ENCODE measurements around the gene HSPD1.

Gene HSPD1

GRCh38 chr2:197499594-197500502, at the start of gene HSPD1, which contains the start of gene HSPE1:
Gene HSPD1 (minus strand): TSS chr2:197499840. CDS start chr2:197498848, 992 bp downstream.
Gene HSPE1 (plus strand): TSS chr2:197500379. CDS start chr2:197500437, 58 bp downstream.
- DNase-seq: peak; percentile 92

DNA sequence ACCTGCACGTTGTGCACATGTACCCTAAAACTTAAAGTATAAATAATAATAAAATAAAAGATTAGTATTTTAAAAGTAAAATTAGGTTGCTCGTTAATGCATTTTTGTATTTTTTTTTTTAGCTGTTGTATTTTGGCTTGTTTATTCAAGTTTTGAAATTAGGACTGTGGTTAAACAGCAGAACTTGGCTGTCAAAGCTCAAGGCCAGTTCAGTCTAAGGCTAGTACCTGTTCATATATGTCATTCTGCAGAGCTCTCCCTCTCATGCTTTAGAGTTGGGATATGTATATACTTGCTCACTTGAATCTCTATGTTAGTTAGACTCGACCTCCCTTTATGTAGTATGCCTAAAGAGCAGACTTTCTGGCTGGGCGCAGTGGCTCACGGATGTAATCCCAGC, 48.9 kb upstream of the HSPD1 start:
- DNase-seq: no peak

GRCh38 chr2:197547163-197547900, 47.7 kb upstream of the HSPD1 start:
- DNase-seq: no peak

DNA sequence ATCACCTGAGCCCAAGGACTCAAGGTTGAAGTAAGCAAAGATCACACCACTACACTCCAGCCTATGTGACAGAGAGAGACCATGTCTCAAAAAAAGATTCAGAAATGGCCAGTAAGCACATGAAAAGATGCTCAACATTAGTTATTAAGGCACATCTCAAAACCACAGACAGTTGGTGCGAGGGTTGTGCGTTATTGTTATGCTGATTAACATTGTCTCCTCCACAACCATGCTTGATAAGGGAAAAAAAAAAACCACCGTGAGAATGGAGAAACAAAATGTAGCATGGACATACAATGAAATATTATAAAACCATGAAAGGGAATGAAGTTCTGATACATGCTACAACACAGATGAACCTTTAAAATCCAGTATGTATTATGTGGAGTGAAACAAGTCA, 43.6 kb upstream of the HSPD1 start:
- no peak for DNase-seq

GRCh38 chr2:197539734-197540133, 40.1 kb upstream of the HSPD1 start:
- no peak for DNase-seq

DNA sequence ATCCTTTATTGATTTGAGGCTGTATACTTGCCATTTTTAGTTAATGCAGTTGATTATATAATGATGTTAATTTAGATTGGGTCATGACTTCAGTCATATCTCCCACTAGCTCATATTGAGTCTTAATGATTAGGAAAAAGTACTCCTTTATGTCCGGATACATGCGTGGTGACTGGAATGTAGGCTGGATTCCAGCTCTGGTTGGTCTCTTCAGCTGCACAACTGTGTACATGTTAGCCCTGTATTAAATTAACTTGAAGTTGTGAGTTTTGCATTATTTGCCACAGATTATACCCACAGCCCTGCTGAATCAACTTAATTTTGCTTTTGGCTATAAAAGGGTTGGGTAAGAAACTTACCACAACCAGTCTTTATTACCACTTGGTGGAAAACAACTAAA, 38.8 kb upstream of the HSPD1 start:
- no peak for DNase-seq

GRCh38 chr2:197517150-197517549, 17.5 kb upstream of the HSPD1 start:
- no peak for DNase-seq

GRCh38 chr2:197516393-197516761, 16.7 kb upstream of the HSPD1 start:
- DNase-seq: no peak

DNA sequence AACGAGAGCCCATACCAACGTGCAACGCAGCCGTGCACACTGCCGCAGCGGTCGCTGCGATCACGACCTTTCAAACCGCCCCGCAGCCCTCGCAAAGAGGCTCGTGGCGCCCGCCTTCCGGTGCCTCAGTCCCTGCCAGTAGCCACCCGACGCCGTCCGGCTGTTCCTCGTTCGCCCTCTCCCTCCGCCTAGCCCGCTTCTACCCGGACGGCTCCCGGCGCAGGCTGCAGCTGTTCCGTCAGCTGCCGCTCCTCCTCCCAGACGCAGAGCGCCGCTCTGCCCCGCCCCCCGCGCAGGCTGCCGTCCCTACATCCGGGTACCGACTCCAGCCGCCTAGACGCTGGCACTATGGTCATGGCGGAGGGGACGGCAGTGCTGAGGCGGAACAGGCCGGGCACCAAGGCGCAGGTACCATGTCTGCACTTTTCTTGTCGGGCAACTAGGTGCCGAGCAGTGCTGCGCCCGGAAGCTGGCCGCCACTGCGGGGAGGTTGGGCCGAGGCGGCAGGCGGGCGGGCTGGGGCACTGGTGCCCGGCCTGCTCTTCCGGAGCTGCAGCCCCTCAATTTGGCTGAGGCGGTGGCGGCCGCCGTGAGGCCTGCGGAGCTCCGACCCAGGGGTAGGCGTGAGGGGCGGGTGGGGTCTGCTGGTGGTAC, 16.2 kb upstream of the HSPD1 start, which contains the start of gene MOB4:
Gene MOB4 (plus strand): TSS at position 328 of the 654 bp plus-strand sequence. CDS start 21 bp downstream, at position 349.
- peak; percentile 47 for DNase-seq

- no peak for DNase-seq
These were observed 15.7 kb upstream of the HSPD1 start for GRCh38 chr2:197515315-197515738.

DNA sequence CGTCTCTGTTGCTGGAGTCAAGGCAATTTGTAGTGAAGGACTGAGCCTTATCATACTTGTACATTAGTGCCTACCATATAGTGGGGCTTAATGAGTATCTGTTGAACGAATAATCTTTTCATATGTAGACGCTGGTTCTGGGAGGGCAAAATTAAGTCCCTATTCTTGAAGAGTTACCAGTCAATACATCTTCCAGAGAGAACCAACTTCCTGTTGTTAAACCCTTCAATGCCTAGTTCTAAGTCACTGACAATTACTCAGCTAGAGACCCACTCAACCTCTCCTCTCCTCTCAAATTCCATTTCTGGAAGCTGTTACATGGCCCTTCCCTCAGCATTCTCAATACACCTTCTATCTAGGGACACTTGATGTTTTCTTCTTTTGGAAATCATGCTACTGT, 15.1 kb upstream of the HSPD1 start:
- no peak for DNase-seq

- DNase-seq: no peak
These were observed 14.3 kb upstream of the HSPD1 start for GRCh38 chr2:197513915-197514314.

- no peak for DNase-seq
These were observed 7.0 kb upstream of the HSPD1 start for GRCh38 chr2:197506658-197507057.

- DNase-seq: no peak
These were observed 4.9 kb upstream of the HSPD1 start for GRCh38 chr2:197504512-197504911.

- DNase-seq: no peak
These were observed 4.4 kb upstream of the HSPD1 start for GRCh38 chr2:197504000-197504399.

DNA sequence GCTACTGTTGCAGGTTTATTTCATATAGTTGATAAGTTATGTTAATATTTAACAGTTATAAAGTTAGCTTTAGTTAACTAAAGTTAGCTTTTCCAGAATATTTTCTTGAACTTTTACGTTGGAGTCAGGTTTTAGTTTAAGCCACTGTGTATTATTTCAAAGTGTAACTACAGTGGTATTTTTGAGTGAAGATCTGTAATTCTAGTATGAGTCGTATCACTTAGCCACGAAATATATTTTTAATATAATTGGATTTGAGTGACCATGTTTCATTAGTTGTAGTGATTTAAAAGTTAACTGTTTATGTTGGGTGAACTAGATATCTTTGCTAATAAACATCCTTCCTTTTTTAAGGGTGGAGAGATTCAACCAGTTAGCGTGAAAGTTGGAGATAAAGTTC, 3.0 kb upstream of the HSPD1 start:
- DNase-seq: no peak

DNA sequence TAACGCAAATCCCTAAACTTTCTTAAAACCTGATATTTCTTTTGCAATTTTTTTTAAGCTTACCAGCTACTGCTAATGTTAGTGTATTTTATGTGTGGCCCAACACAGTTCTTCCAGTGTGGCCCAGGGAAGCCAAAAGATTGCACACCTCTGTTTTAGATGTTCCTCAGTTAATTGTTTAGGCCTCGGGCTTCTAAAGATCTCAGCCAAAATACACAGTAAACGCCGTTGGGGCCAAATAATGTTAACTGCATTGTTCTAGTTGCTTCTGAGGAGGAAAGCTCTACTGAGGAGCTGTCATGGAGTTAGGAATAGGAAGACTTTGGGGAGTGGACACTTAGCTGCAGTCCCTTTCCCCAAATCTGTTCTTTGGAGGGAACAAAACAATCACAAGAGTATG, 2.6 kb upstream of the HSPD1 start:
- DNase-seq: no peak

DNA sequence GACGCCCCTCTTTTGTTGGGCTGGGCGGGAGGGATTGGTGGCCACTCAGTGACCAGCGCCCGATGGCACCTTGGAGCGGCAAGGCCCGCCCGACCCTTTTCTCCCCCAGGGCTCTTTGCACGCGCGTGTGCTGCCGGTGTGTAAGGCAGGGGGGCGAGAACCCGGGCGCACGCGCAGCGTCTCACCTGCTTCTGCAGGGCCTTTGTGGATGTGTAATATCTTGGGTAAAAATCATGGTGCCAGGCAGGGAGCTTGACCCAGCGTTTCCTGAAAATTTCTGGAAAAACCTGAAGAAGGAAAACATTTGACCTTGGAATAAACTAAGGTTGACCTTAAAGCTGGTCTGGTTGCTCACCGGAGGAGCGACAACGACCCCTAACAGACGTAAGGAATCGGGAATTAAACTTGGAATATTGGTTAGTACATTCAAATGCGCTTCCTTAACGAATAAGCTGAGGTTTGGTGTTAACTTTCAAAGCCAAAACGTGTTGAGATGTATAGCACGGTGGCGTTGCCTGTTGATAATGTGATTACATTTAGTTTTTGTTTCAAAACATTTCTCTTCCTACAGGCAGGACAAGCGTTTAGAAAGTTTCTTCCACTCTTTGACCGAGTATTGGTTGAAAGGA, 977 bp upstream of the HSPD1 start:
- no peak for DNase-seq

DNA sequence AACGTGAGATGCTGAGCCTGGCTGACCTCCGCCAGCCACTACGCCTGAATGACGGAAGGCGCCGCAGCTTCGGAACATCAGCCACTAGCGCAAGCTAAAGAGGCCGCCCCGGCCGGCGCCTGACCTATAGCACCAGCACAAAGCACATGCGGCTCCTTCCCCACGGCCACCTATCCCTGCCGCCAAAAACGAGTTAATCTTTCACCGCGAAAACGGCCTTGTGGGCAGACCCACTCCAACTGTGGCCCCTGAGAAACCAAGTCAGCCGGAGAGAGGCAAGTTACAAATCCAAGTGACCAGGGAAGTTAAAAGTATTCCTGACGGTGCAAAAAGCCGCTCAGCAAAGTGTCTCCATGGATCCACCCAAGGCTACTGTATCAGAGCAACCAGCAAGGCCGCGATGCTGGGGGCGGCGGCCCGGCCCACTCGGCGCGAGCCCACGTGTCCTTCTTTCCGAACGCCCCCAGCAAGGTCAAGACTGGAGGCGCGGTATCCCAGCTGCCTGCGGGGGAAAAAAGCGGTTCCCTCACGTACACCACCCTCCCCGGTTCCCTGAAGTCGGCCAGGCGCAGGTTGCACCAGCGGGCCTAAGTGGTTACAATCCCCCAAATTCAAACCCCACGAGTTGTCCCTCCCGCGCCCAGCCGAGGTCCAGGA, 575 bp downstream of the HSPD1 start:
- DNase-seq: no peak

DNA sequence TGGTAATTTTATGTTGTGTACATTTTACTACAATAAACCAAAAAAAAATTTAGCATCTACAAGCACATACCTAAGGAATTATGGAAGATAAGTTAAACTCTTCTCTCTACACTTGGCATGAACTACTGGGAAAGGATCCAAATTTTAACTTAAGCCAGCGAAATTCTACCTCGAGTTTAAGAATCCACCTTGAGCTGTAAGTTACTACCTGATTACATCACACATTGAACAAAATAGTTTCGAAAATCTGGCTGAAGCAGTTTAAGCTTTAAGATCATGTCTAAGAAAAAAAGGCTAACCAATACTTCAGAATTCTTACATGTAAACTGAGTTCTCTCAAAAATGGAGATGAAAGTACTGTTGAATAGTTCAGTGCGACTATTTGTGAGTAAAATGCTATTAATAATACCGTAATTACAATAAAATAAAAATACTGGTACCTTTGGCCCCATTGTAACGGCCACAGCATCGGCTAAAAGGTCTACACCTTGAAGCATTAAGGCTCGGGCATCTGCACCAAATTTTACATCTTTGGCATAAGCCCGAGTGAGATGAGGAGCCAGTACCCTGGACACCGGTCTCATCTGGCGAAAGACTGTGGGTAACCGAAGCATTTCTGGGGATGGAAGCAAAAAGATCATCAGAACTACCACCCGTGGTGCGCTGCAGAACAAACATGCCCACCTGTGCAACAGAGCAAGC, 1.3 kb downstream of the HSPD1 start:
- DNase-seq: no peak

DNA sequence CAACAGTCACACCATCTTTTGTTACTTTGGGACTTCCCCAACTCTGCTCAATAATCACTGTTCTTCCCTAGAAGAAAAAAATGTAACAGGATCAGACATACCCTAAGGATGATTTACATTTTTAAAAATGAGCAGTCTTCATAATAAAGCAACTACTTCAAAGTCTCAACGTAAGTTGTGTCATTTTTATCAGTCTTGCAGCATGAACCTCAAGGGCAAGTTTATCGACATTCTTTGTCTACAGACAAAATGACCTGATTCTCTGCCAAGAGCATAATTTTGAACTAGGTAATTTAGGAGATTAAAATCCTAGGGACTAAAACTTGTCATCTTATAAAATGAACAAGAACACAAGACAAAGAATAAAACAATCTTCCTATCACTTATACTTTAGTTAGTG, 2.3 kb downstream of the HSPD1 start:
- no peak for DNase-seq

DNA sequence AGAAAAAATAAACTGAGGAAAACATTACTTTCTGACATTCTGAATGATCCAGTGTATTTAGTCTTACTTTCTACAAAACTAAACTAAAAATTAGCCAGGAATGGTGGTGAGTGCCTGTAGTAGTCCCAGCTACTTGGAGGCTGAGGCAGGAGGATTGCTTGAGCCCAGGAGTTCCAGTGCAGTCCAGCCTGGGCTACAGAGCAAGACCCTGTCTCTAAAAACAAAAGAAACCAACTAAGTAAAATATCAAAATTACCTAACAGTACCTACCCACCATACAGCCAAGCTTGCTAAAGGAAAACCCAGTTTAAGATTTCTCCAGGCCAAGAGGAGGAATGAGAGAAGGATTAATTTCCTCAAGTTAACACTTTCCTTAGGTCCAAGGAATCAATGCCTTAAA, 2.9 kb downstream of the HSPD1 start:
- DNase-seq: no peak

Measured in NCI-H2081 treated with DMSO at 0.1 percent for 48 hours (cell line).